ENCODE measurements around the gene TFF1.
A peak's percentile ranks its signal among the peaks of the same experiment; 100 is the strongest.

The TFF1 gene

GRCh38 chr21:42397746-42398394 lies 31.5 kb upstream of the TFF1 start:
- Histone ChIP-seq H3K27ac (ENCODE audit: low read depth, low read length) (no peak overlapping the region), H3K79me1 (ENCODE audit: low read length) (no peaks in the 10 kb centered on the region), H3K4me3 (ENCODE audit: low read length) (no peak overlapping the region), H2BK15ac (replicated peaks; ENCODE audit: low read depth) (no peak overlapping the region), H2AK5ac (ENCODE audit: low read length) (no peak overlapping the region), H3K4me1 (ENCODE audit: control insufficient read depth, low read depth, low read length) (no peaks in the 10 kb centered on the region), H4K5ac (ENCODE audit: low read length) (no peak overlapping the region), H4K8ac (ENCODE audit: low read depth, low read length) (no peak overlapping the region), H3K23ac (ENCODE audit: low read length) (no peak overlapping the region), H3K4ac (ENCODE audit: low read depth, low read length) (no peak overlapping the region), H3K79me2 (ENCODE audit: control insufficient read depth, insufficient read depth, low read length) (no peaks in the 10 kb centered on the region), H3K18ac (ENCODE audit: low read length) (no peak overlapping the region), H3K56ac (ENCODE audit: low read length) (no peak overlapping the region), H3K36me3 (ENCODE audit: control insufficient read depth, insufficient read depth, low read length) (no peaks in the 10 kb centered on the region), H3K27me3 (ENCODE audit: insufficient read depth, low read length, poor library complexity) (no peaks in the 10 kb centered on the region), H2BK5ac (ENCODE audit: low read length) (no peak overlapping the region), H3K4me2 (ENCODE audit: low read length) (no peak overlapping the region), H3K9ac (ENCODE audit: low read length) (no peak overlapping the region), H2BK120ac (ENCODE audit: low read depth, low read length) (no peak overlapping the region)
- no peak for DNase-seq
- WGBS (ENCODE audit: extremely low coverage, insufficient coverage, low lambda C conversion rate), result no CpG with 5 or more reads among the region's 14 CpGs

GRCh38 chr21:42396799-42397745 lies 30.7 kb upstream of the TFF1 start:
- Histone ChIP-seq H3K9ac (ENCODE audit: low read length) (no peak overlapping the region), H3K27ac (ENCODE audit: low read depth, low read length) (no peak overlapping the region), H2BK15ac (replicated peaks; ENCODE audit: low read depth) (no peak overlapping the region), H2BK120ac (ENCODE audit: low read depth, low read length) (no peak overlapping the region), H3K4me2 (ENCODE audit: low read length) (no peak overlapping the region), H3K18ac (ENCODE audit: low read length) (no peak overlapping the region), H3K27me3 (ENCODE audit: insufficient read depth, low read length, poor library complexity) (no peaks in the 10 kb centered on the region), H3K4me1 (ENCODE audit: control insufficient read depth, low read depth, low read length) (no peaks in the 10 kb centered on the region), H3K36me3 (ENCODE audit: control insufficient read depth, insufficient read depth, low read length) (no peaks in the 10 kb centered on the region), H3K56ac (ENCODE audit: low read length) (no peak overlapping the region), H3K79me2 (ENCODE audit: control insufficient read depth, insufficient read depth, low read length) (no peaks in the 10 kb centered on the region), H4K8ac (ENCODE audit: low read depth, low read length) (no peak overlapping the region), H3K4ac (ENCODE audit: low read depth, low read length) (no peak overlapping the region), H4K5ac (ENCODE audit: low read length) (no peak overlapping the region), H2BK5ac (ENCODE audit: low read length) (no peak overlapping the region), H3K79me1 (ENCODE audit: low read length) (no peaks in the 10 kb centered on the region), H3K23ac (ENCODE audit: low read length) (no peak overlapping the region), H2AK5ac (ENCODE audit: low read length) (no peak overlapping the region), H3K4me3 (ENCODE audit: low read length) (no peak overlapping the region)
- no peak for DNase-seq
- WGBS (ENCODE audit: extremely low coverage, insufficient coverage, low lambda C conversion rate), result no CpG with 5 or more reads among the region's 19 CpGs

- Histone ChIP-seq H2BK15ac (replicated peaks; ENCODE audit: low read depth) (no peak within 1 kb of the TSS), H3K27ac (ENCODE audit: low read depth, low read length) (no peak within 1 kb of the TSS), H3K4me2 (ENCODE audit: low read length) (no peak within 1 kb of the TSS), H3K27me3 (ENCODE audit: insufficient read depth, low read length, poor library complexity) (no peaks in the 10 kb centered on the region), H2AK5ac (ENCODE audit: low read length) (no peak within 1 kb of the TSS), H3K4ac (ENCODE audit: low read depth, low read length) (no peak within 1 kb of the TSS), H2BK120ac (ENCODE audit: low read depth, low read length) (no peak within 1 kb of the TSS), H4K5ac (ENCODE audit: low read length) (no peak within 1 kb of the TSS), H2BK5ac (ENCODE audit: low read length) (no peak within 1 kb of the TSS), H3K23ac (ENCODE audit: low read length) (no peak within 1 kb of the TSS), H3K4me3 (ENCODE audit: low read length) (no peak within 1 kb of the TSS), H3K4me1 (ENCODE audit: control insufficient read depth, low read depth, low read length) (no peaks in the 10 kb centered on the region), H3K79me1 (ENCODE audit: low read length) (no peaks in the 10 kb centered on the region), H3K56ac (ENCODE audit: low read length) (no peak within 1 kb of the TSS), H3K9ac (ENCODE audit: low read length) (no peak within 1 kb of the TSS), H3K18ac (ENCODE audit: low read length) (no peak within 1 kb of the TSS), H3K36me3 (ENCODE audit: control insufficient read depth, insufficient read depth, low read length) (no peaks in the 10 kb centered on the region), H4K8ac (ENCODE audit: low read depth, low read length) (no peak within 1 kb of the TSS), H3K79me2 (ENCODE audit: control insufficient read depth, insufficient read depth, low read length) (no peaks in the 10 kb centered on the region)
- DNase-seq, result peak; percentile 22
- no CpG with 5 or more reads among the region's 17 CpGs for WGBS (ENCODE audit: extremely low coverage, insufficient coverage, low lambda C conversion rate)
Measured at GRCh38 chr21:42395905-42396651, 29.7 kb upstream of the TFF1 start, which contains the start of gene TMPRSS3. Gene TMPRSS3, minus strand, starts transcription at chr21:42396052. Its CDS starts 635 bp downstream, at chr21:42395417.

GRCh38 chr21:42395302-42395701 lies 29.0 kb upstream of the TFF1 start:
- no peaks in the 10 kb centered on the region for H3K79me1 ChIP-seq (ENCODE audit: low read length)
- no peak overlapping the region for H2BK15ac ChIP-seq (replicated peaks; ENCODE audit: low read depth)
- H2AK5ac ChIP-seq (ENCODE audit: low read length), result no peak overlapping the region
- H3K18ac ChIP-seq (ENCODE audit: low read length), result no peak overlapping the region
- no peak overlapping the region for H3K4me3 ChIP-seq (ENCODE audit: low read length)
- no peak overlapping the region for H3K23ac ChIP-seq (ENCODE audit: low read length)
- H3K36me3 ChIP-seq (ENCODE audit: control insufficient read depth, insufficient read depth, low read length), result no peaks in the 10 kb centered on the region
- no peak overlapping the region for H3K56ac ChIP-seq (ENCODE audit: low read length)
- H3K4ac ChIP-seq (ENCODE audit: low read depth, low read length), result no peak overlapping the region
- H2BK120ac ChIP-seq (ENCODE audit: low read depth, low read length), result no peak overlapping the region
- no peak overlapping the region for H4K5ac ChIP-seq (ENCODE audit: low read length)
- no peak overlapping the region for H3K27ac ChIP-seq (ENCODE audit: low read depth, low read length)
- H4K8ac ChIP-seq (ENCODE audit: low read depth, low read length), result no peak overlapping the region
- DNase-seq, result no peak
- WGBS (ENCODE audit: extremely low coverage, insufficient coverage, low lambda C conversion rate), result no CpG with 5 or more reads among the region's 11 CpGs
- no peak overlapping the region for H3K9ac ChIP-seq (ENCODE audit: low read length)
- no peaks in the 10 kb centered on the region for H3K79me2 ChIP-seq (ENCODE audit: control insufficient read depth, insufficient read depth, low read length)
- H3K27me3 ChIP-seq (ENCODE audit: insufficient read depth, low read length, poor library complexity), result no peaks in the 10 kb centered on the region
- H3K4me2 ChIP-seq (ENCODE audit: low read length), result no peak overlapping the region
- H2BK5ac ChIP-seq (ENCODE audit: low read length), result no peak overlapping the region
- H3K4me1 ChIP-seq (ENCODE audit: control insufficient read depth, low read depth, low read length), result no peaks in the 10 kb centered on the region

- Histone ChIP-seq H2BK15ac (replicated peaks; ENCODE audit: low read depth) (no peak overlapping the region), H3K4ac (ENCODE audit: low read depth, low read length) (no peak overlapping the region), H3K79me1 (ENCODE audit: low read length) (no peaks in the 10 kb centered on the region), H3K23ac (ENCODE audit: low read length) (no peak overlapping the region), H2BK5ac (ENCODE audit: low read length) (no peak overlapping the region), H3K9ac (ENCODE audit: low read length) (no peak overlapping the region), H2BK120ac (ENCODE audit: low read depth, low read length) (no peak overlapping the region), H3K36me3 (ENCODE audit: control insufficient read depth, insufficient read depth, low read length) (no peaks in the 10 kb centered on the region), H4K8ac (ENCODE audit: low read depth, low read length) (no peak overlapping the region), H3K4me2 (ENCODE audit: low read length) (no peak overlapping the region), H3K4me3 (ENCODE audit: low read length) (no peak overlapping the region), H3K56ac (ENCODE audit: low read length) (no peak overlapping the region), H3K79me2 (ENCODE audit: control insufficient read depth, insufficient read depth, low read length) (no peaks in the 10 kb centered on the region), H4K5ac (ENCODE audit: low read length) (no peak overlapping the region), H2AK5ac (ENCODE audit: low read length) (no peak overlapping the region), H3K27ac (ENCODE audit: low read depth, low read length) (no peak overlapping the region), H3K18ac (ENCODE audit: low read length) (no peak overlapping the region), H3K27me3 (ENCODE audit: insufficient read depth, low read length, poor library complexity) (no peaks in the 10 kb centered on the region), H3K4me1 (ENCODE audit: control insufficient read depth, low read depth, low read length) (no peaks in the 10 kb centered on the region)
- no CpG with 5 or more reads among the region's 8 CpGs for WGBS (ENCODE audit: extremely low coverage, insufficient coverage, low lambda C conversion rate)
- no peak for DNase-seq
Measured at GRCh38 chr21:42393443-42393950, 27.2 kb upstream of the TFF1 start.

Data from mesendoderm (in vitro differentiated cells).